Measurements from ENCODE around the gene UQCR10.

- TF ChIP-seq CTCF (IDR thresholded peaks at IDR 0.05; ENCODE audit: borderline replicate concordance, extremely low read depth, low read length, poor library complexity, severe bottlenecking) = no peak
- TF ChIP-seq EZH2 (IDR thresholded peaks at IDR 0.05; ENCODE audit: borderline replicate concordance, low read depth, low read length, severe bottlenecking) = no peak
Observed at GRCh38 chr22:29717789-29718188, 49.4 kb upstream of the UQCR10 start.

All from DND-41 (cell line).